RPMI7951 (cell line): ENCODE results near the gene SHOX. TPM values are rescaled to one million over a fixed set of nuclear protein-coding genes. Genes with fewer than 3 reads are reported as not detected.
"Not testable (repeated sequence)": the region's sequence is repeated elsewhere in the genome, so short reads cannot be mapped to it uniquely, and the experiment has no call there.

ENCODE experiments used
- DNase-seq: peaks from one replicate; pipeline ENCODE4 v3.0.0-alpha.2; 2012; ENCODE audit warnings: low read depth
- total RNA-seq: library from RNA; depleted of rRNA; stranded (reverse); fragments of >200 nt; shearing (Covaris generic); gene quantifications from 2 replicates; pipeline ENCODE4 v1.2.3, GENCODE V29; 2014

SHOX gene
- total RNA-seq, 1 experiment from 2014 or later = not detected

DNA sequence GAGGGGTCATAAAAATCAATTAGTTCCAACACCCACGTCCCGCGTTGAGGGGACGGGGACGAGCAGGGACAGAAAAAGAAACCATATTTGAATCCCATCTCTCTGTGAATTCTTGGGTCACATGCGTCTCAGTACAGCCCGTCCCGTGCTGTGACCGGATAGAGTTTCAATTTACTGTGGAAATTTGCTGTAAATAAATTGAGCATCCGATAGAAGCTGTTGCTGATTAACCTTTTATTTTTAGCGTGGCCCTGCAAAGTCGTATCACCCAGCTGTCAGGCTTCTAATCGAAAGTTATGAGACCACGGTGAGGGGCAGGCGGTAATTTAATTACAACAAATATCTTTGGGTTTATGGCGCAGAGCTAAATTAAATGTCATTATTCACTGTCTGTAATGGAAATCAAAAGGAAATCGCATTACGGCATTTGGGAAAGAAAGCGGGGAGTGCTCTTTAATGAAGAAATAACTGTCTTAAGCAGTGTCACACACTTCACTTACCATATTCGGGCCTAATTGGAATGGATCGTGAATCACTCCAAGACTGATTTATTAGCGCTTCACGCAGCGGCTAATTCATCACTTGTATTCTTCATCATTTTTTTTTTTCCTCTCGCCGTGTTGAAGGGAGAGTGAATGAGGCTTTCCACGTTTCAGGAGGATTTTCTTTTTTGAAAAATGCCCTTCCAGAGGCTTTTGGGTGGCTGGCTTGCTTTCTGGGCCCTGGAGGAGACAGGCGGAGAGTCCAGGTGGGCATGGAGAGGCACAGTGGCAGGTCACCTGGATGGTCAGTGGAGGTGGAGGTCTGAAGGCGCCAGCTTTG, 7.3 kb downstream of the SHOX start:
- DNase-seq = no peak

- no peak for DNase-seq
Observed at GRCh38 chrX:638482-639131, 8.0 kb downstream of the SHOX start.

DNA sequence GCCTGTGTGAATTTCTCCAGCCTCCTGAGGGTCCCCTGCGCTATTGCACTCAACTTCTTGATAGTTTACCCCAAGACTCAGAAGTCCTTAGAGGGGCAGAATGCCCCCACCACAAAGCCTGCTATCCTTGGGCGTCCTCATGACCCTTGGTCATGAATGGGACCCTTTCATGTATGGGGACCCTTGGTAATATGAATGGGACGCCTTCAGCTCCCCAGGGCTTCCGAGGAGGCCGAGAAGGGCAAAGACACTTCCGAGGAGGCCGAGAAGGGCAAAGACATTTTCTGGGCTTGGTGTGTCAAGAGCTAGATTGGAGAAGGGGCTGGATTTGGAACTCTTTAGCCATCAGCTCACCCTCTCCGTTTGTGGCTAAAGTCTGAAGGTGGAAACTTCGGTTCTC, 8.6 kb downstream of the SHOX start:
- no peak for DNase-seq

DNA sequence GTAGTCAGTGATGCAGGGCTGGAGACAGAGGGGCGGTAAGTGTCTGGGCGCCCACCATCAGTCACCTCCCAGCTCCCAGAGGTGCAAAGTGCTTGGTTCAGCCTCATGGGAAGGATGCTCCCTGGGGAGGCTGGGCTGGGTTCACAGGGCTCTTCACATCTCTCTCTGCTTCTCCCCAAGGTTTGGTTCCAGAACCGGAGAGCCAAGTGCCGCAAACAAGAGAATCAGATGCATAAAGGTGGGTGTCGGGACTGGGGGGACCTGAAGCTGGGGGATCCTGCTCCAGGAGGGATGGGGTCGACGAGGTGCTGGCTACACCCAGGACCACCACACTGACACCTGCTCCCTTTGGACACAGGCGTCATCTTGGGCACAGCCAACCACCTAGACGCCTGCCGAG, 10.1 kb downstream of the SHOX start:
- no peak for DNase-seq

- no peak for DNase-seq
Observed at GRCh38 chrX:641671-642435, 11.3 kb downstream of the SHOX start.

- DNase-seq = no peak
Observed at GRCh38 chrX:642436-643240, 12.0 kb downstream of the SHOX start.

GRCh38 chrX:643241-643595, 12.6 kb downstream of the SHOX start:
- no peak for DNase-seq

DNA sequence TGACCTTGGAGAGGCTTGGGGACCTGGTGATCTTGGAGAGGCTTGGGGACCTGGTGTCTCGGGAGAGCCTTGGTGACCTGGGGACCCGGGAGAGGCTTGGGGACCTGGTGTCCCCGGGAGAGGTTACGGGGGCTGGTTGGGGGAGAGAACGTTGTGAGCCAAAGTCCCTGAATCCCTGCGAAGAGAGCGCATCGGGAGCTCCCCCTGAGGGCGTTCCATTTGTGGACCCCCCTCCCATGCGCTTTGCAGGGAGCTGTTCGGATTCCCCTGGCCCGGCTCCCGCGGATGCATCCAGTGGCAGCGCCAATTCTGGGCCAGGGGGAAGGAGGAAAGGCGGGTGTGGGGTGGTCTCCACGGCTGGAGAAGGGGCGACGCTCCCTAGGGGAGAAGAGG, 13.3 kb downstream of the SHOX start:
- no peak for DNase-seq

DNA sequence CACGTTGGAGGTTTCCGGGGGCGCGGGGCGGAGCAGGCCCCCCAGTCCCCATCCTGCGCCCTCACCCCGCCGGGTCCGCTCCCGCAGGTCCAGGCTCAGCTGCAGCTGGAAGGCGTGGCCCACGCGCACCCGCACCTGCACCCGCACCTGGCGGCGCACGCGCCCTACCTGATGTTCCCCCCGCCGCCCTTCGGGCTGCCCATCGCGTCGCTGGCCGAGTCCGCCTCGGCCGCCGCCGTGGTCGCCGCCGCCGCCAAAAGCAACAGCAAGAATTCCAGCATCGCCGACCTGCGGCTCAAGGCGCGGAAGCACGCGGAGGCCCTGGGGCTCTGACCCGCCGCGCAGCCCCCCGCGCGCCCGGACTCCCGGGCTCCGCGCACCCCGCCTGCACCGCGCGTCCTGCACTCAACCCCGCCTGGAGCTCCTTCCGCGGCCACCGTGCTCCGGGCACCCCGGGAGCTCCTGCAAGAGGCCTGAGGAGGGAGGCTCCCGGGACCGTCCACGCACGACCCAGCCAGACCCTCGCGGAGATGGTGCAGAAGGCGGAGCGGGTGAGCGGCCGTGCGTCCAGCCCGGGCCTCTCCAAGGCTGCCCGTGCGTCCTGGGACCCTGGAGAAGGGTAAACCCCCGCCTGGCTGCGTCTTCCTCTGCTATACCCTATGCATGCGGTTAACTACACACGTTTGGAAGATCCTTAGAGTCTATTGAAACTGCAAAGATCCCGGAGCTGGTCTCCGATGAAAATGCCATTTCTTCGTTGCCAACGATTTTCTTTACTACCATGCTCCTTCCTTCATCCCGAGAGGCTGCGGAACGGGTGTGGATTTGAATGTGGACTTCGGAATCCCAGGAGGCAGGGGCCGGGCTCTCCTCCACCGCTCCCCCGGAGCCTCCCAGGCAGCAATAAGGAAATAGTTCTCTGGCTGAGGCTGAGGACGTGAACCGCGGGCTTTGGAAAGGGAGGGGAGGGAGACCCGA, 14.0 kb downstream of the SHOX start:
- no peak for DNase-seq

DNA sequence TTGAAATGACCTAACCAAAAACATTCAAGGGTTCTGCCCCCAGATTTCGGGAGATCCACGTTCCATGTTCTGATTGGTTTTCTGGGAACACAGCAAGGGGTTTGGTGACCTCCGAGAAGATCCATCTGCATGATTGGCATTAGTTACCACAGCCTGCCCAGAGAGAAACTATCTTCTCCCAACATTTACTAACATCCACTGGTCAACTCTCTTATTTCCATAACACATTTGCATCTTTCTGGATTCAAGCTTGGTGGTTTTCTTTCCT, 15.6 kb downstream of the SHOX start:
- no peak for DNase-seq

GRCh38 chrX:646796-647195, 16.2 kb downstream of the SHOX start:
- no peak for DNase-seq

- DNase-seq = no peak
Observed at GRCh38 chrX:649166-649565, 18.6 kb downstream of the SHOX start.

GRCh38 chrX:650324-650723, 19.7 kb downstream of the SHOX start:
- DNase-seq = peak; percentile 18

DNA sequence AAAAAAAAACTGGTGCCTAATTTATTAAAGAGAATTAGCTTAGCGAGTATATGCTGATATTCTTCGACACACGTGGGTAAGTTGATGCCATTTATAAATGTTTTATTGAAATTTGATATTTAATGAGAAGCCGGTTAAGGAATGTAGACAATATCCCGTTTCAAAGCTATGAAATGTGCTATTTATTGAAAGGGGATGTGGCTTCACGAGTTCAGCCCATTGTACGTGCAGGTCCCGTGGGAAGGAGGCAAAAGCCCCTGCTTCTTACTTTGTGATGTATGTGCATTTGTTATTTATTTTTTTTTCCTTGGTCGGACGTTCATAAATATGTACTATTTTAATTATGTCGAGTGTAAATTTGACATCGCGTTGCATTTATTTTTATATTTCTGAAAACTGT, 20.2 kb downstream of the SHOX start:
- DNase-seq = no peak

GRCh38 chrX:651922-652321, 21.3 kb downstream of the SHOX start:
- not testable (repeated sequence) for DNase-seq

GRCh38 chrX:652341-652741, 21.8 kb downstream of the SHOX start:
- no peak for DNase-seq

DNA sequence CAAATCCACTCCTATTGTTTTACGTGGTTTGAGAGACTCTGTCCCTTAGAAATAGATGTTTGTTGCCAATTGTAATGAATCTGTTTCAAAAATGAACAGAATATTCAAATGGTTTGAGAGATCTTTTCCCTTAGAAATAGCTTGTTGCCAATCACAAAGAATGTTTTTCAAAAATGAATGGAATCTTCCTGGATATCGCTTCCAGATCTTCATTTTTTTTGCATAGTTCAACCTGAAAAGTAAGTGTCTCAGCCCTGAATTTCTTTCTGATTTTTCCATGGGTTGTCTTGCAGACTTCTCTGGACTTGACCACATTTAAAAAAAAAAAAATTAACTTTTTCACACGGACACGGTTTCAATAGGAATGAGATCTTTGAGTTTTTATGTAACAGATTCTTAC, 22.7 kb downstream of the SHOX start:
- DNase-seq = no peak

DNA sequence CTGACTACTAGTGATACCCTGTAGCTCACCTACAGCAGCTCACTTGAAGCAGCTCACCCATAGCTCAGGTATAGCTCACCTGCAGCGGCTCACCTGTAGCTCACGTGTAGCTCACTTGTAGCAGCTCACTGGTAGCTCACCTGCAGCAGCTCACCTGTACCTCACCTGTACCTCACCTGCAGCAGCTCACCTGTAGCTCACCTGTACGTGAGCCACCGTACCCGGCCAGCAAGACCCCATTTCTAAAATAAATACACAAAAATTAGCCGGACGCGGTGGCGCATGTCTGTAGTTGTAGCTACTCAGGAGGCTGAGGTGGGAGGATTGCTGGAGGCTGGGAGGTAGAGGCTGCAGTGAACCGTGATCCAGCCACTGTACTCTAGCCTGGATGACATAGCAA, 30.6 kb downstream of the SHOX start:
- no peak for DNase-seq

- no peak for DNase-seq
Observed at GRCh38 chrX:662126-662525, 31.5 kb downstream of the SHOX start.

DNA sequence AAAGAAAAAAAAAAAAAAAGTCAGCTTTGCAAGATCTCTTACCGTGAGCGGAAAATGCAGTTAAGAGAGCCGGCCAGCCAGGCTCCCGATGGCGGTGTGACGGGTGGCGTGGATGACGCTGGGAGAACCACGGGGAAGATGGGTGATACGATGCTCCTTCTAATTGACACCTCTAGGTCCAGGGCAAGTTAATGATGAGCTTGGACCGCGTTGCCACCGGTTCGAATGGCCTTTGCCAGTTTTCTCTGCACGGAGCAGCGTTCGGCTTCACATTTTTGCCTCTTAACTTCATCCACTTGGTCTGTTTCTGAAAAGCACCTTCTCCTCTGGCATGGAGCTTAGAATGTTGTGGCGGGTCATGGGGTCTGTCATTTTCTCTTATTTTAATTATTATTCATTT, 33.2 kb downstream of the SHOX start:
- DNase-seq = no peak
